Ramos (cell line): ENCODE measurements around the gene NSL1.
"Not testable (repeated sequence)": the region's sequence is repeated elsewhere in the genome, so short reads cannot be mapped to it uniquely, and the experiment has no call there.

Experiments
- in situ Hi-C: fragments of 300-500 bp; cut with MboI; formaldehyde crosslinking; loops from one replicate; pipeline ENCODE4 v1.14.3; 2022; ENCODE audit warnings: low sequenced_read_pairs; ENCODE audit not compliant: unreplicated experiment

Gene NSL1

DNA sequence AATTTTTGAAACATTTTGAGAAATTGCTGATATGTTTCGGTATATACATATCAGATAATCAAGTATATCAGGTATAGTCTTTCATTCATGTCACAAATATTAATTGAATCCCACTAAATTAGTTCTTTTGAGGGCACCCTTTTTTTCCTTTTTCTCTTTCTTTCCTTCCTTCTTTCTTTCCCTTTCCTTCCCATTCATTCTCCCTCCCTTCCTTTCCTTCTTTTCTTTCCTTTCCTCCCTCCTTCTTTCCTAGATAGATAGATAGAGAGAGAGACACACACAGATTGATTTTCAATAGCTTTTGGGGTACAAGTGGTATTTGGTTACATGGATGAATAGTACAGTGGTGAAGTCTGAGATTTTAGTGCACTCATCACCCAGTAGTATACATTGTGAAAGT, 5.7 kb downstream of the NSL1 start:
- in situ Hi-C loops = loop anchor here (25.0 kb wide), 1 partner anchor 749 kb away; the partner anchor contains the start of genes DTL and INTS7

DNA sequence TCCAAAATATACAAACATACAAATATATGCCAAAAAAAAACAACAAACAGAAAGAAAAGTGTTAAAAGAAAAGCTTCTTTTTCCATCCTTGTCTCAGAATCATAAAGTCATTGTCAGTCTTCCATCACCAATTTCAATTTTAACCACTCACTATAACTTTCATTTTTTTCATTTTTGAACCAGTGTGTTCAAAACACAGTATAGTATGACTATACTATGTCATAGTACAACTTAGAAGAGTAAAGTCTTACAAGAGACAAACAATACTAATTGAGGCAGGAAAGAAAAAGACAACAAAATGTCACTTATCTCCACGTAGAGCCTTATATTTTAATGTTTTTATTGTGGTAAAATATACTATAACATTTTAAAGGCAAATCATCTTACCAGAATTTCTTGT, 7.6 kb downstream of the NSL1 start:
- in situ Hi-C loops = loop anchor here (25.0 kb wide), 1 partner anchor 747 kb away; the partner anchor contains the start of genes DTL and INTS7

DNA sequence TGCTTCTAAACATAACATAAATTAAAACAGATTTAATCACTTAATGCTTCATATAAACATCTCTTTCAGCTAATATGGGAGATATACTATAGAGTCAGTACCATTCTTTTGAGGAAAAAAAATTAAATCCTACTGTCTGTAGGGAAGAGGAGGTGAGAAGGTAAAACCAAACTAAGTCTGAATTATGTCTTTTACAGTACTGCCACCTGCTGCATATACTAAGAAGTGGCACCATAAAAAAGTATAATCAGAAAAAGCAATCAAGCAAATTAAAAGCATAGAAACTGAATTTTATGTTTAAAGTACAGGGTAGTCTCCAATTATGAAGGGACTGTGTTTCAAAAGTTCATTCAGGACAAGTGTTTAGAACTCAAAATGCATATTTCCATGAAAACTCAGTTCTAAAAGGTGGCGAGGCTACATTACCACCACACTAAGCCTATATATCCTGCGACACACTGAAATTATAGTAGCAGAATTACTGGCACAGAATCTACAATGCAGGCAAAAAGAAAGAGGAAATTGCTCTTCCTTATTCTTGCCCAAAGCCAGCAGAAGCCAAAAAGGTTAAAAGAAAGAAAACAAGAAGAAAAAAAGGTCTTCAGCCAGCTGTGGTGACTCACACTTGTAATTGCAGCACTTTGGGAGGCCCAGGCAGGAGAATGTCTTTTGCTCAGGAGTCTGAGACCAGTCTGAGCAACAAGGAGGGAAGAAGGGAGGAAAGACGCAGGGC, 9.0 kb downstream of the NSL1 start:
- in situ Hi-C loops = loop anchor here (25.0 kb wide), 1 partner anchor 745 kb away; the partner anchor contains the start of genes DTL and INTS7

DNA sequence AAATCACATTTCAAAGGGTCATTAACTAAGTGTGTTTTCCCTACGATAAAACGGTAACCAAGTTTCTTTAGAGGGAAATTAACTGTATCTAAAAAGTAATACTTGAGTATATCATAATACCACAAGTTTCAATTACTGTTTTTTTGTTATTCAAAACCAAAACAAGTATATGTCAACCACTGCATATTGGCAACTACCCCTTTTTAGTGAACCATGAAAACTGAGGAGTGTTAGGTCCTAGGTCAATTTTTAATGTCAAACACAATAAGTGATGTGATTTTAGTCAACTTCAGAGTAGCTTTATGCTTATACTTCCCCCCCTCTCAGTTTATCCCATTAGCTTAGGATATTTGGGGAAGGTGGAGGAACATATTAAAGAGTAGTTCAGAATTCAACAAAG, 10.4 kb downstream of the NSL1 start:
- in situ Hi-C loops = loop anchor here (25.0 kb wide), 1 partner anchor 744 kb away; the partner anchor contains the start of genes DTL and INTS7

DNA sequence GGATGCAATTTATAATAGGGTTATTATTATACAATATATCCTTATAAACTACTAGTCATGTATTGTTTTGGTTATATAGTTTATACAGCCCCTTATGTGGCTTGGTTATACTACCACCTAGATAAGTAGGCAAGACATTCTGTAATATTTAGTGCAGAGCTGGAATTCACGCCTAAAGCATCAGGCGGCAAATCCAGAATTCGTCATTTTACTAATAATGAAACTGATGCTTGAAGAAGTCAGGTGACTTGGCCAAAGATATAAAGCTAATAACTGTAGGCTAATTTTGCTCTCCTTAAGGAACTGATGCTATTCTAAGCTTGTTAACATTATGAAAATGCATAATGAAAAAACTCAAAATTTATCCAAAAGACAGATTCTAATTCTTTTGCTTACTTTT, 10.8 kb downstream of the NSL1 start:
- in situ Hi-C loops = loop anchor here (25.0 kb wide), 1 partner anchor 743 kb away; the partner anchor contains the start of genes DTL and INTS7

DNA sequence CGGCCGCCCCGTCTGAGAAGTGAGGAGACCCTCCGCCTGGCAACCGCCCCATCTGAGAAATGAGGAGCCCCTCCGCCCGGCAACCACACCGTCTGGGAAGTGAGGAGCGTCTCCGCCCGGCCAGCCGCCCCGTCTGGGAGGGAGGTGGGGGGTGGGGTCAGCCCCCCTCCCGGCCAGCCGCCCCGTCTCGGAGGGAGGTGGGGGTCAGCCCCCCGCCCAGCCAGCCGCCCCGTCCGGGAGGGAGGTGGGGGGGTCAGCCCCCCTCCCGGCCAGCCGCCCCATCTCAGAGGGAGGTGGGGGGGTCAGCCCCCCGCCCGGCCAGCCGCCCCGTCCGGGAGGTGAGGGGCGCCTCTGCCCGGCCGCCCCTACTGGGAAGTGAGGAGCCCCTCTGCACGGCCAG, 12.5 kb downstream of the NSL1 start:
- in situ Hi-C loops = loop anchor here (10.0 to 25.0 kb wide), 2 partner anchors 114 to 742 kb away; partner anchors contain the start of genes DTL and INTS7

DNA sequence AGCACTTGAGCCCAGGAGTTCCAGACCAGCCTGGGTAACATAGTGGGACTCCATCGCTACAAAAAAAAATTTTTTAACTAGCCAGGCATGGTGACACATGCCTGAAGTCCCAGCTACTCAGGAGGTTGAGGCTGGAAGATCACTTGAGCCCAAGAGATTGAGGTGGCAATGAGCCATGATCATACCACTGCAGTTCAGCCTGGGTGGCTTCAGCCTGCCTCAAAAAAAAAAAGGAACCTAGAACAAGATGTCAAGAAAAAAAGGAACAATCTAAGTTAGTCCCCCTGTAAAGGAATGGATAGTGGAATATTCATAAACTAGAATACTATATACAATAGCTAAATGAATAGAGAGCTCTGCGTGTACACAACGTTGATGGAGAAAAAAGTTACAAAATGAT, 14.4 kb downstream of the NSL1 start:
- in situ Hi-C loops = loop anchor here (10.0 to 25.0 kb wide), 2 partner anchors 112 to 740 kb away; partner anchors contain the start of genes DTL and INTS7

DNA sequence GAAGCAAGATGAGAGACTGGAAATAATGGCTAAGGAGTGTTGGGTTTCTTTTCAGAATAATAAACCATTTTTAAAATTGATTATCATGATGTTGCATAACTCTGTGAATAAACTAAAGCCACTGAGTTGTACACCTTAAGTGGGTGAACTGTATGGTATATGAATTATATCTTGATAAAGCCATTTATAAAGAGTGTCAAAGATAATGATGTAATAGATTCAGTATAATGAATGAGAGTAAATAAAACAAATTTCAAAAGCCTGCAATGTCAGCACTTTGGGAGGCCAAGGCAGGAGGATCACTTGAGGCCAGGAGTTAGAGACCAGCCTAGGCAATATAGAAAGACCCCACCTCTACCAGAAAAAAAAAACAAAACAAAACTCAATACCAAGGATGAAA, 16.3 kb downstream of the NSL1 start:
- in situ Hi-C loops = loop anchor here (10.0 to 25.0 kb wide), 2 partner anchors 110 to 738 kb away; partner anchors contain the start of genes DTL and INTS7

DNA sequence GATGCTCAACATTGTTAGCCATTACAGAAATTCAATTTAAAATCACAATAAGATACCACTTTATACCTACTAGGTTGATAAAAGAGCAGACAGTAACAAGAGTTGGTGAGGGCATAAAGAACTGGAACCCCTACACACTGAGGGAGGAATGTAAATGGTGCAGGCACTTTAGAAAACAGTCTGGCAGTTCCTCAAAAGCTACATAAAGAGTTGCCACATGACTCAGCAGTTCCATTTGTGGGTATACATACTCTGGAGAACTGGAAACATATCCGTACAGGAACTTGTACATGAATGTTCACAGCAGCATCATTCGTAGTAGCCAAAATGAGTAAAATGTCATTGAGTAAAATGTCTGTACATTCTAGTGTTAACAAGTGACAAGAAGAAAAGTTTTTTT, 17.0 kb downstream of the NSL1 start:
- in situ Hi-C loops = loop anchor here (10.0 kb wide), 1 partner anchor 110 kb away; no protein-coding TSS in a partner anchor

DNA sequence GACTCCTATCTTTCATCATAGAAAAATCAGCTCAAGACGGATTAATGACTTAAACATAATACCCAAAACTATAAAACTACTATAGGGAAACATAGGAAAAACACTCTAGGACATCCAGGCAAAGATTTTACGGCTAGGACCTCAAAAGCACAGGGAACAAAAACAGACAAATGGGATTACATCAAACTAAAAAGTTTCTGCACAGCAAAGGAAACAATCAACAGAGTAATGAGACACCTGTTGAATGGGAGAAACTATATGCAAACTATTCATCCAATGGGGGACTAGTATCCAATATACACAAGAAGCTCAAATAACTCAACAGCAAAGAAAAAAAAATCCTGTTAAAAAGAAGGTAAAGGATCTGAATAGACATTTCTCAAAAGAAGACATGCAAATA, 18.6 kb downstream of the NSL1 start:
- in situ Hi-C loops = loop anchor here (10.0 kb wide), 1 partner anchor 108 kb away; no protein-coding TSS in a partner anchor

DNA sequence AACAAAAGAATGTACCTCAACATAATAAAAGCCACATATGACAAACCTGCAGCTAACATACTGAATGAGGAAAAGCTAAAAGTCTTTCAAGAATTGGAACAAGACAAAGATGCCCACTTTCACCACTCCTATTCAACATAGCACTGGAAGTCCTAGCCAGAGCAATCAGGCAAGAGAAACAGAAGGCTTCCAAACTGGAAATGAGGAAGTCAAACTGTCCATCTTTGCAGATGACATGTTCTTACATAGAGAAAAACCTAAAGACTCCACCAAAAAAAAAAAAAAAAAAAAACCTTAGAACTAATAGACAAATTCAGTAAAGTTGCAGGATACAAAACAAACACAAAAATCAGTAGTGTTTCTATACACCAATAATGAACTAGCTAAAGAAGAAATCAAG, 20.2 kb downstream of the NSL1 start:
- in situ Hi-C loops = loop anchor here (10.0 kb wide), 1 partner anchor 107 kb away; no protein-coding TSS in a partner anchor

DNA sequence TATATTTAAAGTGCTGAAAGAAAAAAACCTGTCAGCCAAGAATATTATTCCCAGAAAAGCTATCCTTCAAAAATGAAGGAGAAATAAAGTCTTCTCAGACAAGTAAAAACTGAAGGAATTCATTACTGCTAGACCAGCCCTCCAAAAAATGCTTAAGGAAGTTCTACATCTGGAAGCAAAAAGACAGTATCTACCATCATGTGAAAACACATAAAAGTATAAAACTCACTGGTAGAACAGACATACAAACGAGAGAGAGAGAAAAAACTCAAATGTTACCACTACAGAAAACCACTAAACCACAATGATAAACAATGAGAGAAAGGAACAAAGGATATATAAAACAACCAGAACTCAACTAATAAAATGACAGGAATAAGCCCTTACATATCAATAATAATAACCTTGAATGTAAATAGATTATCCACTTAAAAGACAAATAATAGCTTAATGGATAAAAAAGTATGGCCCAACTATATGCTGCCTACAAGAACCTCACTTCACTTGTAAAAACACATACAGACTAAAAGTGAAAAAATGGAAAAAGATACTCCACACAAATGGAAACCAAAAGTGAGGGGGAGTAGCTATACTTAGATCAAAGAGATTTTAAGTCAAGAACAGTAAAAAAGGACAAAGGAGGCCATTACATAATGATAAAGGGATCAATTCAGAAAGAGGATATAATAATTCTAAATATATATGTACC, 22.0 kb downstream of the NSL1 start:
- in situ Hi-C loops = loop anchor here (10.0 kb wide), 1 partner anchor 105 kb away; no protein-coding TSS in a partner anchor

DNA sequence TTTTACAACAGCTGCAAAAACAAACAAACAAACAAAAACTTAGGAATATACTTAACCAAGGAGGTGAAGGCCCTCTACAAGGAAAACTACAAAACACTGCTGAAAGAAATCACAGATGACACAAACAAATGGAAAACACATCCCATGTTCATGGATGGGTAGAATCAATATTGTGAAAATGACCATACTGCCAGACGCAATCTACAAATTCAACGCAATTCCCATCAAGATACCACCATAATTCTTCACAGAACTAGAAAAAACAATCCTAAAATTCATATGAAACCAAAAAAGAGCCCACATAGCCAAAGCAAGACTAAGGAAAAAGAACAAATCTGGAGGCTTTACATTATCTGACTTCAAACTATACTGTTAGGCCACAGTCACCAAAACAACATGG, 24.8 kb downstream of the NSL1 start:
- in situ Hi-C loops = not testable (repeated sequence)

DNA sequence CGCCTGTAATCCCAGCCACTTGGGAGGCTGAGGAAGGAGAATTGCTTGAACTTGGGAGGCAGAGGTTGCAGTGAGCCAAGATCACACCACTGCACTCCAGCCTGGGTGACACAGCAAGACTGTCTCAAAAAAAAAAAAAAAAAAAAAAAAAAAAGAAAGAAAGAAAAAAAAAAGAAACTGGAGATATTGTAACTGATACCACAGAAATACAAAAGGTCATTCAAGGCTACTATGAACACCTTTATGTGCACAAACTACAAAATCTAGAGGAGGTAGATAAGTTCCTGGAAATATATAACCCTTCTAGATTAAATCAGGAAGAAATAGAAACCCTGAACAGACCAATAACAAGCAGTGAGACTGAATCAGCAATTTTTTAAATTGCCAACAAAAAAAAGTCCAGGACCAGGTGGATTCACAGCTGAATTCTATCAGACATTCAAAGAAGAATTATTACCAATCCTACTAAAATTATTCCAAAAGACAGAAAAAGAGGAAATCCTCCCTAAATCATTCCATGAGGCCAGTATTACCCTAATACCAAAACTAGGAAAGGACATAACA, 26.8 kb downstream of the NSL1 start:
- in situ Hi-C loops = not testable (repeated sequence)

DNA sequence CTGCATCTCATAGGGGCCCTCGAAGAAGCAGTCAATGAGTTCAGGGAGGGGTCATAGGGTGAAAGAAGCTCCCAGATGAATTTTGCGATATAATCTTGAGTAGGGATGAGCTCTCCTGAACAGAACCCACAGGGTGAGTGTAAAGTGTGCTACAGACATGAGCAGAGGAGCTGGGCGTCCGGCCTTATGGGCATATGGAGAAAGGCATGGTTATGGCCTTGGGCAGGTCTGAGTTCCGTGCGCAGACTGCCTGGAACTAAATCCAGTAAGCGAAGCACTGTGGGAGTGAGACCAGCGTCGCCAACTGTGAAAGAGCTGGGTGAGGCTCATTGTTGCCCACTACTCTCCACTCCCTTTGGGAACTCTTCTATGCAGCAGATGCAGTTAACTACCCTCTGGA, 28.7 kb downstream of the NSL1 start:
- in situ Hi-C loops = no loop called here

DNA sequence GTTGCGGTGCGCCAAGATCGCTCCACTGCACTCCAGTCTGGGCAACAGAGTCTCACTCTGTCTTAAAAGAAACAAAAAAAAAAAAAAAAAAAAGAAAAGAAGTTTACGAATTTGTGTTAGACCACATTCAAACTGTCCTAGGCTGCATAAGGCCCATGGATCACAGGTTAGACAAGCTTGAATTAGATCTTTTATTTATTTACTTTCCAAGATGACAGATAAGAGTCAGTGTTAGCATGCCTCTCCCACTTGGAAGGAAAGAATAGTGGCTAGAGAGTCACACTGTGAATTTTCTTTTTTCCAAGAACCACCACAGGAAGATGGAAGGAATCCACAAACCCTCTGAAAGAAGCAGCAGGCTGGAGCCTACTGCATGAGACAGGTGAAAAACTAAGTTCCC, 29.3 kb downstream of the NSL1 start:
- in situ Hi-C loops = no loop called here

DNA sequence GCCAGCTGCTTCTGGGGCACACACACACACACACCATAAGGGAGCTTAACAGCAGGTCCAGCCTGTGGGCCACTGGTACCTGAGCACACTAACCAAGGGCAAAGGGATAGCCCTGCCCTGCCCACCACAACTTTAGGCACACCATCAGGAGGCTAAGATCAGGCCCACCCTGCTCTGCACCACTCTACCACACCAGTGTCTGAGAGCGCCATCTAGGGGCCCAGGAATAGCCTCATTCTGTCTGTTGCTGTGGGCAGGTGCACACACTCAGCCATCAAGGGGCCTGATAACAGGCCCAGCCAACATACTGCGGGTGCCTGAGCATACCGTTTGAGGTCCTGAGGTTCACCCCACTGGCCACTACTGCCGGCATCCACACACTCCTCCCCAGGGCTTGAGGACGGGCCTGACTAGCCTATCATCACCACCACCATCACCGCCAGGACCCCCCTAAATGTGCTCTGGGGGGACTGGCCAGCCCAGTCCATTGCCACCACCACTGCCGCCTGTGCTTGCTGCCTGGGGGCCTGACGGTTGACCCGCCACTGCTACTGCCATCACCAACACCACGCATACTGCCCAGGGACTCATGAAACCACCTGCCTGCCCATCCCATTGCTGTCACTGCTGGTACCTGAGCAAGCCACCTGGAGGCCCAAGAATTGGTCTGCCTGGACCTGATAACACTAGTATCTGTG, 31.3 kb downstream of the NSL1 start:
- in situ Hi-C loops = no loop called here

DNA sequence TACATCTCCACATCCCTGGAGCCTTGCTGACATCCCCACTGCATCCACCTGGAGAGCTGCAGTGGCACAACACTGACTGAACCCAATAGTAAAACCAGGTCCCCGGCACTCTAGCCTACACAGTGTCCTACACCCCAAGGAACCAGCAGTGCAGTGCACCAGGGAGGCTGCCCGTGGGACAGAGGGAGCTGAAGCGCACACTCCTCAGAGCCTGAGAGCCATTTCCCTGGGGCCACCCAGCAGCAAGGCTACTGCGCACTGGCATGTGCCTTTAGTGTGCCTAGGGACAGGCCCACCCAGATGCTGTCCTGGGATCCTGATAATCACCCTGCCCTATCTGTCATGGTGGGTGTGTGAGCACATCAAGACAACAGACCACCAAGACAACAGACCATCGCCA, 31.9 kb downstream of the NSL1 start:
- in situ Hi-C loops = no loop called here

DNA sequence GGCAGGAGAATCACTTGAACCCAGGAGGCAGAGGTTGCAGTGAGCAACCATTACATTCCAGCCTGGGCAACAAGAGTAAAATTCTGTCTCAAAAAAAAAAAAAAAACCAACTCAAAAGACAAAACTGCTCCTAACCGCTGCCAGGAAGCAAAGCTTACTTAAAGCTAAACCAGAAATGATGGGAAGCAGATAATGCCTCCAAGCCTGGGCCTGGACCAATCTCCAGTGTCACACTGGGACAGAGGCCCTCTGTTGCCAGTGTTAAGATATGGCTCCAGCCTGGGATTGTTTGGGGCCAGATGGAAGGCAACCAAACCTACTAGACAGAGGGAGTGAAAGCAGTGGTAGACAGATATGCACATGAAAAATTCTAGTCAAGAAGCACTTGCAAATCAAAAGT, 36.9 kb downstream of the NSL1 start:
- in situ Hi-C loops = no loop called here

DNA sequence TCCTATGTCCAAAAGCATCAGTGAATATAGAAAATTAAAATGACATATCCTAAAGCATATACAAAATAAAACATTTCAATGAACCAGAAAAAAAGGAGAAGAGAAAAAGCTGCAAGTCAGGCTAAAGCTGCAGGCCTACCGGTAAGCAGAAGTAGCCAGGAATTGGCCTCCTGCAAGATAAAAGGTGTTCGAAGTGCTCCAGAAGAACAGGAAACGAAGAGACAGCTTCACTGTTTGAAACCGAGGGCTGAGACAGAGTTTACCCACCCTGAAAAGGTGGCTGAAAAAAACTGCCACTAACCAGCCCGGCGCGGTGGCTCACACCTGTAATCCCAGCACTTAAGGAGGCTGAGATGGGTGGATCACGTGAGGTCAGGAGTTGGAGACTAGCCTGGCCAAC, 37.4 kb downstream of the NSL1 start:
- in situ Hi-C loops = no loop called here
